Right cardiac atrium (tissue), 5 donors: ENCODE results near the gene TFCP2L1. TPM values are rescaled to one million over a fixed set of nuclear protein-coding genes. Genes with fewer than 3 reads are reported as not detected.

ENCODE experiments used
- ATAC-seq, 2 donors: fragments of 200-7000 bp; cut with Tn5 transposase; one replicate each; pipeline versions ENCODE4 v1.8.0 to v1.9.1; 2020; ENCODE audit warnings: moderate library complexity in 2 of 2, mild to moderate bottlenecking in 1 of 2
- DNase-seq, 3 donors: peaks; one replicate each; pipeline ENCODE4 v3.0.0-alpha.2; 2020
- H3K27ac ChIP-seq: one replicate; pipeline ENCODE4 v1.5.1; 2013; ENCODE audit warnings: mild to moderate bottlenecking, low read length, control low read depth, moderate library complexity
- H3K27me3 ChIP-seq: one replicate; pipeline ENCODE4 v1.6.1; 2013; ENCODE audit not compliant: control insufficient read depth, insufficient read depth
- H3K4me1 ChIP-seq: one replicate; pipeline ENCODE4 v1.6.1; 2013; ENCODE audit warnings: low read length; ENCODE audit not compliant: control insufficient read depth, insufficient read depth
- H3K4me3 ChIP-seq: one replicate; pipeline ENCODE4 v1.5.1; 2013; ENCODE audit warnings: low read length, control low read depth
- H3K9me3 ChIP-seq: one replicate; pipeline ENCODE4 v1.6.1; 2013; ENCODE audit warnings: low read length; ENCODE audit not compliant: control insufficient read depth
- WGBS: extraction: QIAGEN DNeasy Blood & Tissue Kit; methylation state at CpG from one replicate; pipeline ENCODE4 v1.1.7; 2013; 5-methylcytosine and 5-hydroxymethylcytosine counted together
- intact Hi-C, 4 donors: fragments of 100-400 bp; cut with DNase I; formaldehyde crosslinking; loops; one replicate each; pipeline versions ENCODE4 v1.11.0 to v1.14.0; 2022 to 2023
- polyA plus RNA-seq: library from polyadenylated mRNA; stranded (reverse); fragments of 200-250 nt; gene quantifications from one replicate; pipeline ENCODE4 v1.2.3, GENCODE V29; 2013
- total RNA-seq, 4 donors: library from RNA; stranded (reverse); fragmentation: NEBNext Ultra II Directional; extraction: Animal tissue kit (Norgen Biotek cat#: 25700); gene quantifications; one replicate each; pipeline ENCODE4 v1.2.1, GENCODE V29; 2021
- donor health status: healthy with polysubstance abuse.
- donor health status: DM: no; HTN: yes; CAD: no.
- donor health status: DM: no; HTN: no; CAD: no.
- donor health status: DM: no; HTN: yes; CAD: no; lungs with severe emphysema.
- donor health status: DM: yes; HTN: yes; CAD: no.

Gene TFCP2L1
- total and polyA plus RNA-seq, 5 donors: 0.11 to 0.88 (median 0.38) TPM

- Histone ChIP-seq H3K27ac (no peak overlapping the region), H3K4me1 (no peaks in the 10 kb centered on the region), H3K9me3 (no peaks in the 10 kb centered on the region), H3K4me3 (no peak overlapping the region), H3K27me3 (no peaks in the 10 kb centered on the region)
- DNase-seq (no peak), ATAC-seq (no peak)
- WGBS: 91% methylated on average over 15 of the region's 15 CpGs
- intact Hi-C loops: no loop called here
These were observed 45.5 kb downstream of the TFCP2L1 start for GRCh38 chr2:121239471-121239870.

GRCh38 chr2:121238828-121239227, 46.2 kb downstream of the TFCP2L1 start:
- Histone ChIP-seq H3K27me3 (no peaks in the 10 kb centered on the region), H3K4me1 (no peaks in the 10 kb centered on the region)
- intact Hi-C loops: no loop called here

DNA sequence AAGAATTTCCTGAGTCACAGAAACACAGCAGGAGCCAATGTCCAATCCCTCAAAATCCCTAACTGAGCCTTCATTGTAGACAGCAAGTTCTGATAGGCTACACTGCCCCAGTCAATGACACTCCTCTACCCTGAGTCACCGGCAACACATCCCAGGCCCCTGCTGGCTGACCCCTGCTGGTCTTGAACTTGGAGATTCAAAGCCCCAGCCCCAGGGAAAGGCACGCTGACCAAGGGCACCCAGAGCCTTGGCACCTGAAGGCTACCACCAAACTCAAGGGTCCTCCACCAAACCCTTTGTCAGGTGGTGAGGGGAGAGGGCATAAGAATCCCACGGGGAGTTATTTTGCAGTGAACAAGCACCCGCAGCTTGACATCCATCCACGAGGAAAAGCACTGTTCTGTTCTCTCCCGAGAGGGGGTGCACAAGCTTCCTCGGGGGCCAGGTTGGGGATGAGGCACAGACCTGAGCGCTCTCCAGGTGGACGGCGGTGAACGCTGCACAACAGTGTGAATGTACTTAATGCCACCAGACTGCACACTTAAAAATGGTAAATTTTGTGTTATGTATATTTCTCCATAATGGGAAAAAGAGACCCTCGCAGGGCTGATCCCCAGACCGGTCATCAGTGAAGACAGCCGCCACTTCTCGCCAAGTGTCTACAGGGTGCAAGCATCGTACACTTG, 46.9 kb downstream of the TFCP2L1 start:
- DNase-seq (no peak), ATAC-seq (no peak)
- H3K9me3 ChIP-seq: no peaks in the 10 kb centered on the region
- intact Hi-C loops: no loop called here
- 87% methylated on average over 16 of the region's 16 CpGs for WGBS
- H3K4me3 ChIP-seq: no peak overlapping the region
- H3K27me3 ChIP-seq: no peaks in the 10 kb centered on the region
- no peak overlapping the region for H3K27ac ChIP-seq
- no peaks in the 10 kb centered on the region for H3K4me1 ChIP-seq

More at GRCh38 chr2:121238828-121239227, 46.2 kb downstream of the TFCP2L1 start:
- DNase-seq (no peak), ATAC-seq (no peak)
- WGBS: 84% methylated on average over 4 of the region's 4 CpGs
- Histone ChIP-seq H3K4me3 (no peak overlapping the region), H3K9me3 (no peaks in the 10 kb centered on the region), H3K27ac (no peak overlapping the region)

- Histone ChIP-seq H3K27me3 (no peaks in the 10 kb centered on the region), H3K4me1 (no peaks in the 10 kb centered on the region), H3K27ac (no peak overlapping the region), H3K4me3 (no peak overlapping the region), H3K9me3 (no peaks in the 10 kb centered on the region)
- ATAC-seq: no peak
- DNase-seq: peak in 2 of 3 donors; percentile 64 to 72
- intact Hi-C loops: no loop called here
- WGBS: 48% methylated on average over 20 of the region's 20 CpGs
These were observed 47.5 kb downstream of the TFCP2L1 start for GRCh38 chr2:121237336-121237979.

GRCh38 chr2:121236650-121237180, 48.3 kb downstream of the TFCP2L1 start:
- no peak for DNase-seq
- no peaks in the 10 kb centered on the region for H3K9me3 ChIP-seq
- no peak overlapping the region for H3K4me3 ChIP-seq
- WGBS: 90% methylated on average over 10 of the region's 10 CpGs
- no peaks in the 10 kb centered on the region for H3K27me3 ChIP-seq
- peak in 1 of 2 donors; percentile 20 for ATAC-seq
- no peak overlapping the region for H3K27ac ChIP-seq
- no peaks in the 10 kb centered on the region for H3K4me1 ChIP-seq
- intact Hi-C loops: no loop called here

DNA sequence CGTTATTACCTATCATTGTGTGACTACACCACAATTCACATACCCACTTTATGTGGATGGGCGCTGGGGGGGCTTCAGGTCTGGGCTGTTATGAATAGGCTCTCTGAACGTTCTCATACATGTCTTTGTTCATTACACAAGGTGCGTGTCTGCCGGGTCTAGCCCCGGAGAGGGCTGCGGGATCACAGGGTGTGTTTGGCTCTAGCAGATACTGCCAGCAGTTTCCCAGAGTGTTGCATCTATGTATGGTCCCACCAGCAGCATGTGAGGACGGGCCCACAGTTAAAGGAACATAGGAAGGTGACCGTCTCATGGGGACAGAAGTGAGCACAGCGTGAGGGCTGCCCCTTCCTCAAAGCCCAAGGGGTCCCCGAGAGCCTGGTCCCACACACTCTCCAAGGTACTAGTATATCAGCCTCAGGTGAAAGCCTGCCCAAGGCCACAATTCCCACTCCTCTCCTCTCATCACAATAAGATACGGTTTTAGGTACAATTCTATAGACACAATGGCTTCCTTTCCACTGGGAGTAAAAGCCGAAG, 48.8 kb downstream of the TFCP2L1 start:
- Histone ChIP-seq H3K4me3 (no peak overlapping the region), H3K27me3 (no peaks in the 10 kb centered on the region), H3K27ac (no peak overlapping the region), H3K9me3 (no peaks in the 10 kb centered on the region), H3K4me1 (no peaks in the 10 kb centered on the region)
- no peak for DNase-seq
- no peak for ATAC-seq
- 87% methylated on average over 13 of the region's 13 CpGs for WGBS
- intact Hi-C loops: no loop called here

- DNase-seq: no peak
- no peaks in the 10 kb centered on the region for H3K27me3 ChIP-seq
These were observed 49.5 kb downstream of the TFCP2L1 start for GRCh38 chr2:121235542-121235941.

DNA sequence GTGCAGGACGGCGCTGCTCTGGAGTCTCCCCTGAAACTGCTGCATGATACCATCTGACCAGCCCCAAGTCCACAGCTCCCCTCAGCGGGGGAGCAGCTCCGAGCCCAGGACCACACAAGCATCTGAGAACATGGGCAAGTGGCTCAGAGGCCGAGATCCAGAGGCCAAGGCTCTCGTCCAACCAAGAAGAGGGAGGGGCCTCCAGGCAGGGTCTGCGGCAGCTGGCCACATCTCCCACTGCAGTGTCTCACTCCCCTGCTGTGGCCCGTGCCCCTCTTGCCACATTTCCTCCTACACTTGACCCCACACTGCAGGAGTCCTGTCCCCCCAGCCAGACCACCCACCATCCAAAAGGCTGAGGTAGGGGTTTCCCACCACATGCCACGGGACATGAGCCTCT, 50.2 kb downstream of the TFCP2L1 start:
- Histone ChIP-seq H3K4me3 (no peak overlapping the region), H3K9me3 (no peaks in the 10 kb centered on the region), H3K4me1 (no peaks in the 10 kb centered on the region), H3K27ac (no peak overlapping the region), H3K27me3 (no peaks in the 10 kb centered on the region)
- intact Hi-C loops: no loop called here
- ATAC-seq (no peak), DNase-seq (no peak)
- WGBS: 65% methylated on average over 9 of the region's 9 CpGs

More at GRCh38 chr2:121235542-121235941, 49.5 kb downstream of the TFCP2L1 start:
- Histone ChIP-seq H3K9me3 (no peaks in the 10 kb centered on the region), H3K27ac (no peak overlapping the region), H3K4me3 (no peak overlapping the region), H3K4me1 (no peaks in the 10 kb centered on the region)
- intact Hi-C loops: no loop called here
- WGBS: 81% methylated on average over 2 of the region's 2 CpGs
- no peak for ATAC-seq

DNA sequence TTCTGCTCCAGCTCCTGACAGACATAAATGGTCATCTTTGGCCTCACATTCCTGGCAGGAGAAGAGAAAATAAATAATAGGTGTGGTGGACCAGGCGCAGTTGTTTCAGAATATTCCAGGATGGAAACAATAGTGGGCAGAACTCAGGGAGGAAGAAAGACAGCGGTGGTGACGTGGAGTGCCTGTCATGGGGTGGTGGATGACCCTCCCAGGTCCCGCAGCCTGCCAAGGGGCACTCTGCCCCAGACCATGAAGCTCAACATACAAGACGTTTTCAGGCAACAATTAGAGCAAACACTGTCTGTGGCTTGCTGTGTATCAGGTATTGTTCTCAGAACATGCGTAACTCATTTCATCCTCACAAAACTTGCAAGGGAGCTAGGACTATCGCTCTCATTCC, 50.9 kb downstream of the TFCP2L1 start:
- Histone ChIP-seq H3K4me3 (no peak overlapping the region), H3K4me1 (no peaks in the 10 kb centered on the region), H3K9me3 (no peaks in the 10 kb centered on the region), H3K27ac (no peak overlapping the region), H3K27me3 (no peaks in the 10 kb centered on the region)
- DNase-seq (no peak), ATAC-seq (no peak)
- 79% methylated on average over 7 of the region's 7 CpGs for WGBS
- intact Hi-C loops: no loop called here

DNA sequence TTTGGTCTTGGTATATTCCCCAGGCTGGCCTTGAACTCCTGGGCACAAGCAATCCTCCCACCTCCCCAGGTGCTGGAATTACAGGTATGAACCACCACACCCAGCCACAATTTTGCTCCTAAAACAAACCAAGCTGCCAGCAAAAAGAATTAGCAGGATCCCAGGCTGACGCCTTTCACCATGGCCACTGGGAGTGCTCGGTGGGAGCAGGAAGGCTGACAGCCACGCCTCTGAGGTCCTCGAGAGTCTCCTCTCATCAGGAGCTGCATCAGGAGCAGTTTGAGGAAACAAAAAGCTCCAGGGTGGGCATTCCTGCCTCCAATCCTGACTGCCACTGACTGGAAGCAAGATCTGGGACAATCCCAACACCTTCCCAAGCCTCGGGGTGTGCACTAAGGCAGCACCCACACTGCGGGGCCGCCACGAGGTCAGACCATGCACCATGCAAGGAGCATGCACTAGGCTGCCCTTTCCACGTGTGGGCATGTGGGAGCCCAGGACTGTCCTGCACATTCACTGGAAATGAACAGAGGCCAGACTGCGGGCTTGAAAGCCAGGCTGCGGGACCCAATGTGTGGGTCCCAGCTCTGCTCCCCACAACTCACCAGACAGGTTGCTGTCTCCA, 51.4 kb downstream of the TFCP2L1 start:
- no peaks in the 10 kb centered on the region for H3K27me3 ChIP-seq
- 74% methylated on average over 11 of the region's 11 CpGs for WGBS

More for the DNA sequence above, 51.4 kb downstream of the TFCP2L1 start:
- H3K4me3 ChIP-seq: no peak overlapping the region
- H3K4me1 ChIP-seq: no peaks in the 10 kb centered on the region
- DNase-seq (no peak), ATAC-seq (no peak)
- H3K27ac ChIP-seq: no peak overlapping the region
- H3K9me3 ChIP-seq: no peaks in the 10 kb centered on the region
- intact Hi-C loops: no loop called here
